K562 (cell line): ENCODE data around the gene WDR70. TPM values are rescaled to one million over a fixed set of nuclear protein-coding genes. Genes with fewer than 3 reads are reported as not detected.

ENCODE experiments used
- ATAC-seq: fragments of 200-7000 bp; cut with Tn5 transposase; 3 replicates; pipeline ENCODE4 v1.9.1; 2020; ENCODE audit warnings: moderate library complexity
- BruUV-seq: library from RNA; stranded (reverse); fragments of 400-500 nt; replicated peaks from 2 replicates; lab custom pipeline; 2021; lab: Mats Ljungman, UMichigan
- CTCF ChIA-PET: fragments of 300-600 bp; formaldehyde crosslinking; extraction: SDS; loops from one replicate; lab custom pipeline; 2021; ENCODE audit warnings: low intra/inter-chr PET ratio; lab: Yijun Ruan, JAX
- POLR2A ChIA-PET: fragments of 300-600, 350-650 bp; sonication (Branson Sonifier 250); formaldehyde crosslinking; extraction: SDS; loops from one replicate; lab custom pipeline; 2021; ENCODE audit warnings: antibody characterized with exemption, inconsistent platforms; lab: Yijun Ruan, JAX
- DNase-seq, 4 experiments: peaks; one replicate each; pipeline versions ENCODE4 v3.0.0 to v3.0.0-alpha.2; 2011 to 2018; ENCODE audit warnings: low spot score in 3 of 4, mixed read lengths in 3 of 4; ENCODE audit errors: extremely low read depth in 1 of 4
- FAIRE-seq: peaks from 2 replicates; lab custom pipeline; 2011; peaks lifted over from hg19 to GRCh38; lab: Jason Lieb, UNC
- H2AFZ ChIP-seq: 2 replicates; pipeline ENCODE4 v1.6.0; 2011; ENCODE audit warnings: low read depth, low read length, control low read depth, inconsistent platforms
- H3K27ac ChIP-seq: fragments of 200-600 bp; 3 replicates; pipeline ENCODE4 v1.8.0; 2011; ENCODE audit warnings: low read depth, mild to moderate bottlenecking, control low read depth, inconsistent platforms, low read length, moderate library complexity, mixed read lengths; ENCODE audit errors: extremely low read depth
- H3K27me3 ChIP-seq, 2 experiments: fragments of 300-600 bp in 1 of 2; 2 replicates in 1 of 2; 3 replicates in 1 of 2; pipeline versions ENCODE4 v1.6.0 to v1.8.0; 2011; ENCODE audit warnings: inconsistent platforms in 2 of 2, low read length in 2 of 2, mild to moderate bottlenecking in 1 of 2, mixed read lengths in 1 of 2, moderate library complexity in 1 of 2; ENCODE audit not compliant: control insufficient read depth in 2 of 2, insufficient read depth in 2 of 2
- H3K36me3 ChIP-seq: fragments of 300-600 bp; 3 replicates; pipeline ENCODE4 v1.8.0; 2011; ENCODE audit warnings: mild to moderate bottlenecking, low read length, inconsistent platforms; ENCODE audit not compliant: control insufficient read depth, insufficient read depth
- H3K4me1 ChIP-seq, 2 experiments: fragments of 200-600 bp in 1 of 2; replicated peaks in 1 of 2; 2 replicates in 1 of 2; 3 replicates in 1 of 2; pipeline versions ENCODE4 v1.5.1 to v1.8.0; 2011; ENCODE audit warnings: inconsistent platforms in 2 of 2, low read length in 2 of 2, mild to moderate bottlenecking in 1 of 2, mixed read lengths in 1 of 2, moderate library complexity in 1 of 2; ENCODE audit not compliant: control insufficient read depth in 2 of 2, insufficient read depth in 2 of 2
- H3K4me2 ChIP-seq: 2 replicates; pipeline ENCODE4 v1.6.1; 2011; ENCODE audit warnings: low read length, control low read depth, inconsistent platforms, mixed read lengths; ENCODE audit not compliant: insufficient read depth
- H3K4me3 ChIP-seq: fragments of 200-600 bp; sonication (generic), shearing (Covaris generic); 2 replicates; pipeline ENCODE4 v1.5.1; 2016; ENCODE audit warnings: control low read depth, inconsistent platforms
- H3K79me2 ChIP-seq: fragments of 200-600 bp; 3 replicates; pipeline ENCODE4 v1.8.0; 2011; ENCODE audit warnings: low read length, inconsistent platforms; ENCODE audit not compliant: control insufficient read depth, insufficient read depth
- H3K9ac ChIP-seq, 2 experiments: 2 replicates each; pipeline versions ENCODE4 v1.6.0 to v1.6.1; 2011; ENCODE audit warnings: low read depth in 2 of 2, low read length in 2 of 2, control low read depth in 1 of 2, inconsistent platforms in 1 of 2, mild to moderate bottlenecking in 1 of 2, mixed read lengths in 1 of 2; ENCODE audit not compliant: insufficient read depth in 1 of 2
- H3K9me1 ChIP-seq: one replicate; pipeline ENCODE4 v1.6.0; 2011; ENCODE audit warnings: inconsistent platforms, mild to moderate bottlenecking, low read length, moderate library complexity; ENCODE audit not compliant: control insufficient read depth, insufficient read depth
- H3K9me3 ChIP-seq: replicated peaks from 2 replicates; pipeline ENCODE4 v1.5.1; 2011; ENCODE audit warnings: low read depth, low read length, inconsistent platforms; ENCODE audit not compliant: control insufficient read depth, insufficient read depth
- H4K20me1 ChIP-seq: replicated peaks from 2 replicates; pipeline ENCODE4 v1.6.1; 2011; ENCODE audit warnings: low read length, inconsistent platforms, mixed read lengths; ENCODE audit not compliant: control insufficient read depth, insufficient read depth
- ATF3 ChIP-seq, 2 experiments: fragments of 450-650 bp in 1 of 2; sonication (generic) in 1 of 2; formaldehyde crosslinking in 1 of 2; IDR thresholded peaks in 1 of 2; conservative IDR thresholded peaks in 1 of 2; 2 replicates each; pipeline versions ENCODE4 v1.6.1 to v1.8.1; 2016 to 2023; ENCODE audit warnings: mild to moderate bottlenecking in 2 of 2, moderate library complexity in 2 of 2, inconsistent platforms in 1 of 2, missing genetic modification reagents in 1 of 2
- CBX5 ChIP-seq: IDR thresholded peaks from 2 replicates; pipeline ENCODE4 v1.6.1; 2014; ENCODE audit warnings: low read depth, borderline replicate concordance
- CHD1 ChIP-seq: fragments of 200-600 bp; sonication (generic); IDR thresholded peaks from one replicate; pipeline ENCODE4 v1.6.1; 2012; ENCODE audit warnings: mild to moderate bottlenecking, moderate library complexity, low read length, inconsistent platforms
- MAFG ChIP-seq: fragments of 450-650 bp; conservative IDR thresholded peaks from 2 replicates; pipeline ENCODE4 v1.6.1; 2016; ENCODE audit warnings: missing genetic modification characterization, missing compliant biosample characterization
- MCM3 ChIP-seq: fragments of 450-650 bp; IDR thresholded peaks from 2 replicates; pipeline ENCODE4 v1.6.1; 2016
- NR2C1 ChIP-seq, 2 experiments: fragments of 450-650 bp; IDR thresholded peaks; 2 replicates each; pipeline ENCODE4 v1.6.1; 2017; ENCODE audit warnings: mild to moderate bottlenecking in 2 of 2, antibody characterized with exemption in 1 of 2, inconsistent platforms in 1 of 2, missing compliant biosample characterization in 1 of 2, missing genetic modification characterization in 1 of 2
- NRF1 ChIP-seq, 2 experiments: fragments of 450-650 bp; IDR thresholded peaks in 1 of 2; conservative IDR thresholded peaks in 1 of 2; 2 replicates each; pipeline ENCODE4 v1.6.1; 2014; ENCODE audit warnings: mild to moderate bottlenecking in 2 of 2
- SRSF3 ChIP-seq: fragments of 200-400 bp; formaldehyde crosslinking; IDR thresholded peaks from 2 replicates; pipeline ENCODE4 v1.6.1; 2016; ENCODE audit warnings: mild to moderate bottlenecking, low read length, moderate library complexity; ENCODE audit not compliant: insufficient read depth
- ZNF354B ChIP-seq: fragments of 250-450 bp; sonication (Bioruptor Pico); IDR thresholded peaks from 2 replicates; pipeline ENCODE4 v1.4.0; 2020
- WGBS: fragments of 100-300 bp; shearing (Covaris generic); methylation state at CpG from one replicate; pipeline ENCODE4 v1.1.6; 2016; ENCODE audit warnings: low coverage, mixed read lengths; ENCODE audit not compliant: insufficient coverage; ENCODE audit errors: missing lambda C conversion rate; 5-methylcytosine and 5-hydroxymethylcytosine counted together
- in situ Hi-C: fragments of 300-500 bp; cut with MboI; formaldehyde crosslinking; loops from 4 replicates; pipeline ENCODE4 v1.15.0; 2018; ENCODE audit warnings: inconsistent platforms, mixed read lengths
- intact Hi-C: fragments of 100-400 bp; cut with micrococcal nuclease; formaldehyde crosslinking; loops from 2 replicates; pipeline ENCODE4 v1.14.2; 2022
- polyA plus RNA-seq, 8 experiments: library from polyadenylated mRNA; depleted of rRNA in 4 of 8; stranded (reverse) in 5 of 8; unstranded in 3 of 8; fragments of >200 nt; fragmentation: Nextera tagmentation in 2 of 8; fragmentation: Illumina TruSeq in 1 of 8; extraction: Ambion mirVana in 2 of 8; extraction: Trizol in 1 of 8; gene quantifications; 2 replicates each; pipeline versions ENCODE4 v1.2.1 to v1.2.3, GENCODE V29; 2011 to 2014; ENCODE audit warnings: inconsistent platforms in 1 of 8, missing spikeins in 1 of 8
- total RNA-seq, 7 experiments: library from RNA; depleted of rRNA in 6 of 7; stranded (reverse); fragments of >200 nt in 6 of 7; fragmentation: Illumina TruSeq in 2 of 7; extraction: Trizol in 2 of 7; gene quantifications; 2 replicates each; pipeline versions ENCODE4 v1.2.1 to v1.2.3, GENCODE V29; 2011 to 2021; ENCODE audit warnings: low replicate concordance in 1 of 7

The WDR70 gene
- total and polyA plus RNA-seq, 9 of the 15 experiments (the other 6 are each of a cell fraction or from before 2014, with no cell fraction given), result 16.8 to 46.6 (median 38.8) TPM

GRCh38 chr5:37576552-37576951 lies 197.4 kb downstream of the WDR70 start (continued):
- no peak for TF ChIP-seq ZNF354B (CRISPR knock-in tag)
- peak; percentile 33; the same call in 1 of the 2 replicates for TF ChIP-seq ATF3 (IDR thresholded peaks at IDR 0.05)
- no peak for TF ChIP-seq ATF3 (CRISPR knock-in tag; conservative IDR thresholded peaks at IDR 0.05)
- no peak for TF ChIP-seq MAFG (tag)
- TF ChIP-seq CBX5, result no peak
- no peak for TF ChIP-seq NR2C1 (IDR thresholded peaks at IDR 0.05)
- TF ChIP-seq NR2C1 (tag; IDR thresholded peaks at IDR 0.05), result no peak
- TF ChIP-seq CHD1, result no peak
- no peak for TF ChIP-seq SRSF3
- TF ChIP-seq MCM3, result no peak
- TF ChIP-seq, all 486 proteins: peak for 7

- POLR2A ChIA-PET, result interaction anchor here (0.6 kb wide), 1 partner anchor 40 kb away, joined by 4 read pairs; no protein-coding TSS in a partner anchor
- intact Hi-C loops, result loop anchor here (10.0 kb wide), 1 partner anchor 97 kb away; no protein-coding TSS in a partner anchor
- FAIRE-seq (no peak), ATAC-seq (no peak), DNase-seq (no peak)
- BruUV-seq, result no TSS peak
- no peaks in the 10 kb centered on the region for H3K9me1 ChIP-seq
- H3K27ac ChIP-seq, result no peak overlapping the region
- no peaks in the 10 kb centered on the region for H4K20me1 ChIP-seq
- H3K4me2 ChIP-seq, result no peak overlapping the region
- WGBS, result 90% methylated on average over 3 of the region's 3 CpGs
- CTCF ChIA-PET, result no interaction called here
- H3K9me3 ChIP-seq, result no peaks in the 10 kb centered on the region
- H3K9ac ChIP-seq, result no peak overlapping the region
- H3K4me1 ChIP-seq, result peaks cover 0 to 19% of the 10 kb centered on the region in 2 experiments; a peak in 3 of 5 replicates
- H3K27me3 ChIP-seq, result no peaks in the 10 kb centered on the region
- H3K79me2 ChIP-seq, result no peaks in the 10 kb centered on the region
- no peaks in the 10 kb centered on the region for H3K36me3 ChIP-seq
- no peak overlapping the region for H2AFZ ChIP-seq
- in situ Hi-C loops, result no loop called here
- H3K4me3 ChIP-seq, result no peak overlapping the region
- TF ChIP-seq NRF1 (conservative IDR thresholded peaks at IDR 0.05 in 1 of 2, IDR thresholded peaks at IDR 0.05 in 1 of 2), result no peak
Measured at GRCh38 chr5:37578176-37578575, 199.1 kb downstream of the WDR70 start.
